ENCODE data around the gene PYGO2.

- TF ChIP-seq POLR2A (IDR thresholded peaks at IDR 0.05), result no peak
- TF ChIP-seq CTCF (IDR thresholded peaks at IDR 0.05), result no peak
Measured at GRCh38 chr1:154959426-154959780, 2.2 kb downstream of the PYGO2 start.

Data from testis (tissue), 2 donors.